AG09319 (cell line): ENCODE data around the gene HS3ST4.

Source experiments
- DNase-seq: peaks from one replicate; pipeline ENCODE4 v3.0.0-alpha.2; 2010; ENCODE audit warnings: low read depth; ENCODE audit errors: extremely low read depth
- TF ChIP-seq, protein P1 (sequence below): IDR thresholded peaks from 2 replicates; pipeline ENCODE4 v1.5.1; 2011; ENCODE audit warnings: low read depth, mild to moderate bottlenecking, inconsistent platforms, low read length, moderate library complexity

Gene HS3ST4

DNA sequence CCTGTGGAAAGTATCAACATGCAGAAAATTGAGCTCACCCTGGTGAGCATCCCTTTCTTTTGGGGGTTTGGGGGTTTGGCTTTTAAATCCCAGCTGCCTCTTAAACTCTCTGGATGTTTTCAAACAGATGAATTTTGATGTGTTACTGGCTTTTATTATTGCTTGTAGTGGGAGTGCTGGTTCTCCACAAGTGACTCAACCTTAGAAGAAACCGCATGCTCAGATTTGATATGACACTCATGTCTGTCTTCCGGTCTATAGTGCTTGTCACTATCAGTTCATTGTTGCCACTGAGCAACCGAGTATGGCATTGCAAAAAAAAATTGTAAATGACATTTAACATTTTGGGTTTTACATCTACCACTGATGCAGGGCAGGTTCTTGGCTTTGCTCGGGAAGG is 104.5 kb downstream of the HS3ST4 start:
- TF ChIP-seq, protein P1, sequence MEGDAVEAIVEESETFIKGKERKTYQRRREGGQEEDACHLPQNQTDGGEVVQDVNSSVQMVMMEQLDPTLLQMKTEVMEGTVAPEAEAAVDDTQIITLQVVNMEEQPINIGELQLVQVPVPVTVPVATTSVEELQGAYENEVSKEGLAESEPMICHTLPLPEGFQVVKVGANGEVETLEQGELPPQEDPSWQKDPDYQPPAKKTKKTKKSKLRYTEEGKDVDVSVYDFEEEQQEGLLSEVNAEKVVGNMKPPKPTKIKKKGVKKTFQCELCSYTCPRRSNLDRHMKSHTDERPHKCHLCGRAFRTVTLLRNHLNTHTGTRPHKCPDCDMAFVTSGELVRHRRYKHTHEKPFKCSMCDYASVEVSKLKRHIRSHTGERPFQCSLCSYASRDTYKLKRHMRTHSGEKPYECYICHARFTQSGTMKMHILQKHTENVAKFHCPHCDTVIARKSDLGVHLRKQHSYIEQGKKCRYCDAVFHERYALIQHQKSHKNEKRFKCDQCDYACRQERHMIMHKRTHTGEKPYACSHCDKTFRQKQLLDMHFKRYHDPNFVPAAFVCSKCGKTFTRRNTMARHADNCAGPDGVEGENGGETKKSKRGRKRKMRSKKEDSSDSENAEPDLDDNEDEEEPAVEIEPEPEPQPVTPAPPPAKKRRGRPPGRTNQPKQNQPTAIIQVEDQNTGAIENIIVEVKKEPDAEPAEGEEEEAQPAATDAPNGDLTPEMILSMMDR, result no peak
- no peak for DNase-seq

DNA sequence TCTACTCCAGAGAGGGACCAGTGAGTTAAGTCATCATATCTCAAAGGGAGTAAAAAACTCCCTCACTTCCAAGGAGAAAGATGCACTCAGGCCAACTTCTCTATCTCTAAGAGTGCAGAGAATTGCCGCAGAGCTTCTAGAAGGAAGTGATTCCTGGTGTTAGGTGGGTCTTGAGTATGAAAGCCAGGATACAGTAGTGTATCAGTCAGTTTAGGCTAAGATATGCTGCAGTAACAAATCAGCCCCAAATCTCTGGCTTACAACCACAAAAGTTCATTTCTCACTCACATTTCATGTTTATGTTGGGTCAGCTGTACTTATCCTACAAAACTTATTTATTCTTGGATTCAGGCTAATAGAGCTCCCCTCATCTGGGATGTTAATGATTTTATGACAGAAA is 106.3 kb downstream of the HS3ST4 start:
- DNase-seq, result no peak
- TF ChIP-seq, protein P1, result no peak

DNA sequence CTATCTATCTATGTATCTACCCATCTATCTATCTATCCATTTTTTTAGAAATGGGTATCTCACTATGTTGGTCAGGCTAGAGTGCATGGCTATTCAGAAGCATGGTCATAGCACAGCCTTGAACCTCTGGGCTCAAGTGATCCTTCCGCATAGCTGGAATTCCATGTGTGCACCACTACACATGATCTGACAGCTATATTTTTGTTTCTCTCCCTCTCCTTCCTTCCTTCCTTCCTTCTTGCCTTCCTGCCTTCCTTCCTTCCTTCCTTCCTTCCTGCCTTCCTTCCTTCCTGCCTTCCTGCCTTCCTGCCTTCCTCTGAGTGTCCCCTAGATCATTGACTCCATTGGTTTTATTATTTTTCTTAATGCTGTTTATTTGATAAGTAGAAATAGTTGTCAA is 108.1 kb downstream of the HS3ST4 start:
- TF ChIP-seq, protein P1, result no peak
- DNase-seq, result no peak

DNA sequence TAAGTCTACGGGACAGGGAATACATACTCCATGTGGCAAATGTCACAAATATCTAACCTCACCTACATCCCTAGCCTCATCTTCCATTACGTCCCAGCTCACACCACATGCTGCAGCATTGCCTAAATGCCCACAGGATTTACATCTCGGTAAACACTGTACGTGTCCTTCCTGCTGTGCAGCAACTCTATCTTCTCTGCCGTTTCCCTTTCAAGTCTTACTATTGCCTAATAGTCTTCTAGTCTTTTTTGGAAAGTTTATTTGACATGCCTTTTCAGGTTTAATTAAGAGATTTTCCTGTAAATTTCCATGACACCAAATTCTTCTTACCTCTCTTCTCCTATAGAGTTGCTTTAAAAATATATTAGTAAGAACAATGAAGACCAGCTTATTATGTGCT is 120.5 kb downstream of the HS3ST4 start:
- DNase-seq, result no peak
- TF ChIP-seq, protein P1, result no peak

DNA sequence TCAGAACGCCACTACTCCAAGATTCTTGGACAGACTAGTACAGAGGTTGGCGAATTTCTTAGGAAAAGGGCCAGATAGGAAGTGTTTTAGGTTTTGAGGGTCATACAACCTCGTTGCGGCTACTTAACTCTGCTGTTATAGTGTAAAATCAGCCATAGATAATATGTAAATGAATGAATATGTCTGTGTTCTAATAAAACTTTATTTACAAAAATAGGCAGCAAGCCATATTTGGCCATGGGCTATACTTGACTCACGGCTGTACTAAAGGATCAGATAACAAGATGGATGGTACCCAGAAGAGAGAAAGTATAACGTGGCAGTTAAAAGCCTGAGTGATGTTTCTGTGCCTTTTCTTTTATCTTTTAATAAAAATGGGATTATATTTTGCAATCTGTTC is 125.5 kb downstream of the HS3ST4 start:
- TF ChIP-seq, protein P1, result no peak
- DNase-seq, result no peak

DNA sequence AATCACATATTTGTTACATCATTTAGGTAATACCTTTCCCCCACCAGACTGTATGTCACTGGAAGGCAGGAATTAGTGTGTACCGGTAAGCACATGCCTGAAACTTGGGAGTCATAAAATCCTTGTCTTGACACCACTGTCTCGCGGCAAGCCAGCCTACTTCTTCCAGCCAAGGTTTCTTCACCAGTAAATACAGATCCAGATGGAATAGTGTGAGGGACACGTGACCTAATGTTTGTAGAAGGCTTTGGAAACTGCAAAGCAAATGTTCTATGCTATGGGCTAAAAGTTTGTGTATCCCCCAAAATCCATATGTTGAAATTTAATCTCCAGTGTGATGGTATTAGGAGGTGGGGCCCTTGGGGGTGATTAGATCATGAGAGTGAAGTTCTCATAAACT is 126.1 kb downstream of the HS3ST4 start:
- TF ChIP-seq, protein P1, result no peak
- no peak for DNase-seq

DNA sequence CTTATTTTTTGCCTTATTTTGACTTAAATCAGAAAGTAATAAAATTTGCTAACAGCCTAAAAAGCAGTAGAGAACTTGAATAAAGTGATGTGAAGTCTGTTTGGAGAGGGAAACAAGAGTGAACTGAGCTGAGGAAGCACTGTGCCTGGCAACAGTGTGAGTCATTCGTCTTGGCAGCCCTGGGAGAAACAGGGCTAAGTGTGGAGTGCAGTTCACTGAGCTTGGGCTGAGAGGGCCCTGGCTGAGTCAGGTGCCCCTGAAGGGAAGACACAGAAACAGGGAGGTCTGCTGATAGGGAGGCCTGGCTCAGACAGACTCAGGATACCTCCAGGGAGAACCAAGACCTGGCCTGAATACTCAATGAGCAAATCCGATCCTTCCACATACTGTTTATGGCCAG is 132.1 kb downstream of the HS3ST4 start:
- no peak for DNase-seq
- TF ChIP-seq, protein P1, result no peak
